Dermis blood vessel endothelial cell (primary cell): ENCODE measurements around the gene TMC1. TPM values are rescaled to one million over a fixed set of nuclear protein-coding genes. Genes with fewer than 3 reads are reported as not detected.

Source experiments
- DNase-seq: peaks from one replicate; pipeline ENCODE4 v3.0.0; 2010
- total RNA-seq: library from RNA; depleted of rRNA; stranded (reverse); fragments of >200 nt; gene quantifications from 2 replicates; pipeline ENCODE4 v1.2.3, GENCODE V29; 2014

The TMC1 gene
- total RNA-seq, 1 donor from 2014 or later = 3.4 TPM

DNA sequence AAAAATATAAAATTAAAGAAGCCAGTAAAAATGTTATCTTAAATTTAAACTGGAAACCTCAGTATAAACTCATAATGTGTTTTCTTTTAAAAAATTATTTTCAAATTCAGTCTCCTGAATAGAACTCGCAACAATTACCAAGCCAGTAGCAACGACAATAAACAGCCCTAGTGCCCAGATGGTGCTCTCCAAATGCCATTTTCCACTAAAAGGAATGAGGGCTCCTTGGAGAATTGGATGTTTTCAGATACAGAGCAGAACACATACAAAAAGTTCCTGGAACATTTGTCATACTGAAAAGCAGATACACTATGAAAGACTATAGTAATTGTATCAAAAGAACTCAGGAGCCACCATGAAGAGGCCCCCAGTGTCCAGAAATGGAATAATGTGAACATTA, 97.4 kb downstream of the TMC1 start:
- no peak for DNase-seq

DNA sequence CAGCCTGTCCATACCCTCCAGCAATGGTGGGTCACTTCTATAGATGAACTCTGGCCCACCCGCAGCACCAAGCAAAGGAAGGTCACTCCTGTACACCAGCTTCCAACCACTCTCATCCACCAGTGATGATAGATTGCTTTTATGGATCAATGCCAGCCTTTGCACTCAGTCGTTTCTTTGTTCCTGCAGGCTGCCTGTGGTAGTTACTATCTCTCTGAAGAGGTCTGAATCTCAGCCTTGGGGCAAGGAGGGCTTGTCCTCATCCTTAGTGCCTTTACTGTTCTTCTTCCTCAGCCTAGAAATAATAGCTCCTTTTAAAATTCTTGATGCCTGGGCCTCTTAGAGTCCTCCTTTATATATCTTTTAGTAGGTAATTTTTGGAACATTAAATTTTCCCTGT, 100.8 kb downstream of the TMC1 start:
- no peak for DNase-seq

DNA sequence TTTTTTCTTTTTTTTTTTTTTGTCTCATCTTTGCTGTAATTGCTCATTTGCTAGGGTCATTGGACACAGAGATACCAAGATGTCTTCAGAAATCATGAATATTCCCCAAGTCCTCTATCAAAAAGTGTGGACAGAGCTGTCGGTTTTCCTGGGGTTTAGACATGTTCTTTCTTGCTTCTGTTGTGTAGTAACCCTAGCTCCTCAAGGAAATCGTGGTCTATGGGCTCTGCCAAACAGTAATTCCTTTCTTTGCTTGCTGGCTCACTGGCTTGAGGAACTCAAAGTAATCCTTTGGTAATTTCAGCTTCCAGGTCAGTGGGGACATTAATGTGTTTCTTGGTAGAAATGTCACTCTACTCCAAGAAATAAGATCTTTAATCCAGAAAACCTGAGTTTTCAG, 101.7 kb downstream of the TMC1 start:
- no peak for DNase-seq

GRCh38 chr9:72627147-72627546, 105.7 kb downstream of the TMC1 start:
- no peak for DNase-seq

- no peak for DNase-seq
Measured at GRCh38 chr9:72627956-72628540, 106.6 kb downstream of the TMC1 start.

GRCh38 chr9:72633966-72634365, 112.6 kb downstream of the TMC1 start:
- DNase-seq = peak; percentile 4

DNA sequence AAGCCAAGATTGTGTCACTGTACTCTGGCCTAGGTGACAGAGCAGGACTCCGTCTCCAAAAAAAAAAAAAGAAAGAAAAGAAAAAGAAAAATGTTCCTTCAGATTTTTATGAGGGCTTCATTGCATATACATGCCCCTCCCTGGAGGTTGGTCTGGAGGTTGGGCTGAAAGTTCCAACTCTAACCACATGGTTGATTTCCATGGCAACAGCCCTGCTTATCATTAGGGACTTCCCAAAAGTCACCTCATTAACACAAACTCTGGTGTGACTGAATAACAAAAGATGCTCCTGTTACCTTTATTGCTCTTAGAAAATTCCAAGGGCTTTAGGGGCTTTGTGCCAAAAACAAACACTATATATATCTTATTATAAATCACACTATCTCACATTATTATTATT, 113.8 kb downstream of the TMC1 start:
- DNase-seq = no peak

- no peak for DNase-seq
Measured at GRCh38 chr9:72636621-72637020, 115.2 kb downstream of the TMC1 start.

DNA sequence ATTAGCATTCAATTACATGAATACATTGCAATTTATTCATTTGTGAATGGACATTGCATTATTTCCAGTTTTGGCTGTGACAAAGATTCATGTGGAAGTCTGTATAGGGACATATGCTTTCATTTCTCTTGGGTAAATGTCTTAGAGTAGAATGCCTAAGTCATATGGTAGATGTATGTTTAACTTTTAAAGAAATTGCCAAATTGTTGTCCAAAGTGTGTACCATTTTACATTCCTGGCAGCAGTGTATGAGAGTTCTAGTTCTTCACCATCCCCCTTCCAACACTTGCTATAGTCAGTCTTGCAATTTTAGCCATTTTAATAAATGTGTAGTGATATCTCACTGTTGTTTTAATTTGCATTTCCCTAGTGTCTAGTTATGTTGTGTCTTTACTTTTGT, 122.2 kb downstream of the TMC1 start:
- no peak for DNase-seq

DNA sequence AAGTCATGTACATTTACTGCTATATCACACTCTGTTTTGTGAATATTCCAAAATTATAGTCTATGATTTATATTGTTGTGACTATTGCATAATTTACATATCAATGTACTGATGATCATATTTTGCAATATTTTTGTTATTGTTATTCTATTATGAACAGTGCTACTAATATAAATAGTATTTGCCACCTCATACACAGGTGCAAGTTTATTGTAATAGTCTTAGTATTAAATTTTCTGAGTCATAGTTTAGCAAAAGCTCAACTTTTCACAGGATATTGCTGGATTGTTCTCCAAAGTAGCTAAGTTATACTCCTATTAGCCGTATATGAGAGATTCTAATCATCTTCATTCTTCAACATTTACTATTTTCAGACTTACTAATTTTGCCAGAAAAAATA, 124.7 kb downstream of the TMC1 start:
- DNase-seq = no peak

DNA sequence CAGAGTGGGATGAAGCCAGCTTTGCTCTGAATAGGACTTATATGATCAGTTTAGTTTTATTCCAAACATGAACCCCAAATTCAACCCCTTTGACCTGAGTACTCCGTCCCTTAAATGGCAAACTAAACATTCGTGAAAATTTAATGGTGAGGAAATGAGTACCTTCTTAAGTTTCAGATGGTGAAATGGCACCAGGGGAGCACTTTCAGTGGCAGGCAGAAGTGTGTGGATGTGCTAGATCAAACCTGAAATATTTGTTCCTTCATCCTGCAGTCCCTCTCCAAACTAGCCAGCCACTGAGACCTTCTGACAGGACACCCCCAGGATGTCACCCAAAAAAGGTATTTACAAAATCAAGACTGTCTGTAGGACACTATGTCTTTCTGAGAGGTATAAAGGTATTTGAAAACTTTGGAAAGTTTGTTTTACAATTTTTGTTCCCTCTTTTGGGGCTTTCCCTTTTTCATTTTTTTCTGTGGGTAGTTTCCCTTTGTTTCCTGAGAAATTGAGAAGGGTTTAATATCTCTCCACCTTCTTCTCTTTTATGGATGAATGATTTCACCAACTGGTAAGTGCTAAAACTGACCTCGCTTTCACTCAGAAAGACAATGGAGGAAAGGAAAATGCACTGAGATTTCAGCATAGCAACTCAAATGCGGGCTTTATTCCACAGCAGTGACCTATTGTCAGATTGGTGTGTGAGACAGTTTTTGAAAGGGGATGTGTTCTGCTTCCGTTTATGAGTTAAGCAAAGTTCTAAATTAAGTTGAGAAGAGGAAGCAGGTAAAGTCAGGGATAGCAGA, 127.1 kb downstream of the TMC1 start:
- DNase-seq = no peak

- no peak for DNase-seq
Measured at GRCh38 chr9:72649127-72649442, 127.7 kb downstream of the TMC1 start.

DNA sequence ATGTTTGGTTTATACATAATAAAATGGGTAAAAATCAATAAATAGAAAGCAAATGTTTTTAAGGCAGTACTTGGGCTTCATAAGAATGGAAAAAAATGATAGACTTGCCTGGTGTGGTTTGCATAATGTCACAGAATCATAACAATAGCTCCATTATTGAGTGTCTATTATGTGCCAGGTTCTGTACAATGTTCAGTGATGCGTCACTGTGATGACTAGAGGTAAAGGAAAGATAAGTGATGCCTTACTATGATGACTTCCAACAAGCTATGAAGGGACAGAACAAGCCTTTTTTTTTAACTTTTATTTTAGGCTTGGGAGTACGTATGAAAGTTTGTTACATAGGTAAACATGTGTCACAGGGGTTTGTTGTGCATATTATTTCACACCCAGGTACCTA, 128.8 kb downstream of the TMC1 start:
- DNase-seq = no peak

- no peak for DNase-seq
Measured at GRCh38 chr9:72656021-72656420, 134.6 kb downstream of the TMC1 start.

DNA sequence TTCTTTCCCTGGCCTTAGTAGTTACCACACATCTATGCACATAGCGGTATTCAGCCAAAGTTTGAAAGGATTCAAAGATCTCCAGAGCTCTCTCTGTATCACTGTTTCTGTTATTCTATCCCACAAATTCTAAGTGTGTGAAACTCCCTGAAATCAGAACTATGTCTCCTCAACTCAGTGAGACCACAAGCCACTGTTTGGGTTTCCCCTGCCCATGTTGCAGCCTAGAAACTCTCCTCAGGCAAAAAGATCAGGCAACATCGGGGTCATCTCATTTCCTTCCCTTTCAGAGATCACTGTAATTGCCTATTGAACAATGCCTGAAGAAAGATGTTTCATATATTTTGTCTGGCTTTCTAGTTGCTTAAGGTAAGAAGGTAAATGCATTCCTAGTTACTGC, 135.6 kb downstream of the TMC1 start:
- no peak for DNase-seq

GRCh38 chr9:72658703-72659102, 137.3 kb downstream of the TMC1 start:
- DNase-seq = no peak

GRCh38 chr9:72661401-72662135, 140.2 kb downstream of the TMC1 start:
- no peak for DNase-seq

DNA sequence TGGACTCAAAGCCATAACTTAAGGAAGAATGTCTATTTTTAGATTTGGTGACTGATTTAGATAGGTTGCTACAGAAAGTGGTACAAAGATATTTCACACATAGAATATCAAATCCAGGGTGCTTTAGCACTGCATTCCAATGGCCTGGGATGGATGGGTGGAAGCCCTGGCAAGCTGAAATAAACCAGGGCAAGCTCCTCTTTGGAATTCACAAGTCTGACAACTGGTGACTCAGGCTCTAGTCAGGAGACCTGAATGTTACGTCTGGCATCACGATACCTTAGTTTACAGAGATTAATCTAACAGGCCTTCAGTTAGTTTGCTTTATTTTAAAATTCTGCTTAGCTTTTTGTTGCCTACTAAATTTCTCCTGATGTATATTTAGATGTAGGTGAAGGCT, 144.0 kb downstream of the TMC1 start:
- no peak for DNase-seq

- no peak for DNase-seq
Measured at GRCh38 chr9:72667181-72667580, 145.8 kb downstream of the TMC1 start.

DNA sequence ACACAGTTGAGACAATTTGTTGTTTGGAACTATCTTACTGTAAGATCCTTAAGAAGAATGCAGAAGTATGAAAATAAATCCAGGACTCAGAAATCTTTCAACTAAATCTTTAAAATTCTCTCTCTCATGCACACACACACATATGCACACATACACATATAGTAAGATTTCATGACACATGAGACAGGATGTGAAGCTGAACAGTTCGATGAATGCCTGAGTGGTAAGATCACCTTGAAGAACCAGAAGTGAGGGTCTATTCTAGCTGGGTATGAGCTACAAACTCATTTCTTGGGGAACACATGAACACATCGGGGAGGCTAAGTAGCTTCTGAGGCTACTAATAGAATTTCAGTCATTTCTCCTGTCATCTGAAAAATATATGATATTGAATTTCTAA, 153.6 kb downstream of the TMC1 start:
- DNase-seq = no peak

DNA sequence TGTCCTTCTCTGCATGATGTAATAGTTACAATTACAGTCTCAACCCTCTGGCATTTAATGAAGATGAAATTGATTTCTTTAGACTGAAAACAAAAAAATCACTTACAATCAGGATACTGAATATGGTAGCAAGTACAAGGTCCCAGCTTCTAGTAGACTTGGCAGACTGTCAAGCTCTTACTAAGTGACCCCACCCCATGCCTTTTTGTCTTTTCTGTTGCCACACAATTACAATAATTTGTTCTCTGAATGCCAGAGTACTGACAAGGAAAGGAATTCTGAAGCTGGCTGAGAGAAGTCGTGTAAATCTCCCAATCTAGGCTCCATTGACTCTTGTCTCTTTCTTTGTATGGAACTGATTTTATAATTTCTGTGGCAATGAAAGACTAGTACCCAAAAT, 154.2 kb downstream of the TMC1 start:
- DNase-seq = no peak

GRCh38 chr9:72680593-72681282, 159.3 kb downstream of the TMC1 start:
- no peak for DNase-seq

- no peak for DNase-seq
Measured at GRCh38 chr9:72681283-72681630, 159.8 kb downstream of the TMC1 start.

GRCh38 chr9:72684615-72685014, 163.2 kb downstream of the TMC1 start:
- no peak for DNase-seq
